Frontal cortex (tissue), 4 donors: ENCODE data around the gene SUN1. TPM values are rescaled to one million over a fixed set of nuclear protein-coding genes. Genes with fewer than 3 reads are reported as not detected.
A peak's percentile ranks its signal among the peaks of the same experiment; 100 is the strongest.
"Not testable (repeated sequence)": the region's sequence is repeated elsewhere in the genome, so short reads cannot be mapped to it uniquely, and the experiment has no call there.

Source experiments
- DNase-seq, 2 donors: peaks; one replicate each; pipeline ENCODE4 v3.0.0; 2012; ENCODE audit warnings: low spot score in 2 of 2
- FAIRE-seq: peaks from 2 replicates; lab custom pipeline; 2012; peaks lifted over from hg19 to GRCh38; lab: Jason Lieb, UNC
- total RNA-seq: library from RNA; depleted of rRNA; stranded (reverse); fragments of >200 nt; gene quantifications from one replicate; pipeline ENCODE4 v1.2.3, GENCODE V29; 2014
- donor health status: control.
- donor health status: control.
- donor health status: control.

The SUN1 gene
- total RNA-seq, 1 donor from 2014 or later = 103 TPM

GRCh38 chr7:831596-832166 is 595 bp upstream of the SUN1 start:
- FAIRE-seq (no peak), DNase-seq (peak in 1 of 2 donors; percentile 61)

GRCh38 chr7:832968-833424 is 720 bp downstream of the SUN1 start:
- DNase-seq = no peak
- FAIRE-seq = no peak

GRCh38 chr7:833601-834258 is 1.5 kb downstream of the SUN1 start:
- FAIRE-seq = no peak
- DNase-seq = no peak

GRCh38 chr7:834277-834676 is 2.0 kb downstream of the SUN1 start:
- no peak for FAIRE-seq
- DNase-seq = no peak

- DNase-seq (no peak), FAIRE-seq (no peak)
Observed at GRCh38 chr7:835021-835420, 2.7 kb downstream of the SUN1 start.

- DNase-seq (no peak), FAIRE-seq (no peak)
Observed at GRCh38 chr7:835485-836401, 3.5 kb downstream of the SUN1 start.

- no peak for DNase-seq
- FAIRE-seq = no peak
Observed at GRCh38 chr7:836429-836828, 4.2 kb downstream of the SUN1 start.

- FAIRE-seq = no peak
- DNase-seq = no peak
Observed at GRCh38 chr7:837001-837400, 4.7 kb downstream of the SUN1 start.

- DNase-seq (no peak), FAIRE-seq (no peak)
Observed at GRCh38 chr7:840001-840600, 7.8 kb downstream of the SUN1 start.

- DNase-seq = no peak
- FAIRE-seq = no peak
Observed at GRCh38 chr7:841943-842342, 9.7 kb downstream of the SUN1 start.

GRCh38 chr7:842431-843031 is 10.3 kb downstream of the SUN1 start:
- DNase-seq = peak in 1 of 2 donors; percentile 59
- no peak for FAIRE-seq

GRCh38 chr7:843230-843629 is 11.0 kb downstream of the SUN1 start:
- DNase-seq (no peak), FAIRE-seq (no peak)

- DNase-seq (no peak), FAIRE-seq (no peak)
Observed at GRCh38 chr7:844043-844442, 11.8 kb downstream of the SUN1 start.

GRCh38 chr7:844514-844913 is 12.2 kb downstream of the SUN1 start:
- no peak for FAIRE-seq

GRCh38 chr7:845091-845490 is 12.8 kb downstream of the SUN1 start:
- FAIRE-seq = no peak

More at GRCh38 chr7:844514-844913, 12.2 kb downstream of the SUN1 start:
- DNase-seq = no peak

GRCh38 chr7:845731-846130 is 13.5 kb downstream of the SUN1 start:
- FAIRE-seq (no peak), DNase-seq (no peak)

More at GRCh38 chr7:845091-845490, 12.8 kb downstream of the SUN1 start:
- DNase-seq = no peak

GRCh38 chr7:846958-847650 is 14.8 kb downstream of the SUN1 start:
- FAIRE-seq, DNase-seq: not testable (repeated sequence)

GRCh38 chr7:847728-848127 is 15.5 kb downstream of the SUN1 start:
- FAIRE-seq, DNase-seq: not testable (repeated sequence)

- no peak for FAIRE-seq
- no peak for DNase-seq
Observed at GRCh38 chr7:849145-849544, 16.9 kb downstream of the SUN1 start.
